ENCODE data around the gene PALMD.

The PALMD gene

GRCh38 chr1:99623554-99623953 lies 22.4 kb upstream of the PALMD start:
- no peaks in the 10 kb centered on the region for H3K9me3 ChIP-seq (replicated peaks; ENCODE audit: insufficient read depth, low read length)
- H3K4me3 ChIP-seq (ENCODE audit: low read length) = no peak overlapping the region
- H3K27ac ChIP-seq (ENCODE audit: low read length) = no peak overlapping the region
- no peak overlapping the region for H3K4me2 ChIP-seq (ENCODE audit: low read depth, low read length)
- no peaks in the 10 kb centered on the region for H4K20me1 ChIP-seq (ENCODE audit: insufficient read depth, low read length)
- H2AFZ ChIP-seq (ENCODE audit: low read length) = no peak overlapping the region
- H3K36me3 ChIP-seq (replicated peaks; ENCODE audit: insufficient read depth, low read length) = no peaks in the 10 kb centered on the region
- no peaks in the 10 kb centered on the region for H3F3A ChIP-seq (ENCODE audit: insufficient read depth, low read length)
- H3K27me3 ChIP-seq (replicated peaks; ENCODE audit: insufficient read depth, low read length) = no peaks in the 10 kb centered on the region
- no peak for DNase-seq
- no peaks in the 10 kb centered on the region for H3K9me2 ChIP-seq (replicated peaks; ENCODE audit: insufficient read depth, low read length)
- no peak for TF ChIP-seq EZH2phosphoT487 (IDR thresholded peaks at IDR 0.05; ENCODE audit: low read length)
- no peak for TF ChIP-seq EZH2 (optimal IDR thresholded peaks at IDR 0.05; ENCODE audit: low read depth, low read length)
- TF ChIP-seq CTCF (IDR thresholded peaks at IDR 0.05; ENCODE audit: low read length) = no peak
- no peaks in the 10 kb centered on the region for H3K79me2 ChIP-seq (ENCODE audit: low read length)
- H3K9ac ChIP-seq (ENCODE audit: low read length) = no peak overlapping the region
- H3K4me1 ChIP-seq (ENCODE audit: low read length) = no peaks in the 10 kb centered on the region

GRCh38 chr1:99627615-99628014 lies 18.3 kb upstream of the PALMD start:
- H3K9me2 ChIP-seq (replicated peaks; ENCODE audit: insufficient read depth, low read length) = no peaks in the 10 kb centered on the region
- H3K79me2 ChIP-seq (ENCODE audit: low read length) = no peaks in the 10 kb centered on the region
- DNase-seq = no peak
- no peak overlapping the region for H3K9ac ChIP-seq (ENCODE audit: low read length)
- no peaks in the 10 kb centered on the region for H3F3A ChIP-seq (ENCODE audit: insufficient read depth, low read length)
- H3K27me3 ChIP-seq (replicated peaks; ENCODE audit: insufficient read depth, low read length) = no peaks in the 10 kb centered on the region
- H3K9me3 ChIP-seq (replicated peaks; ENCODE audit: insufficient read depth, low read length) = no peaks in the 10 kb centered on the region
- no peak overlapping the region for H3K27ac ChIP-seq (ENCODE audit: low read length)
- no peaks in the 10 kb centered on the region for H3K4me1 ChIP-seq (ENCODE audit: low read length)
- TF ChIP-seq EZH2phosphoT487 (IDR thresholded peaks at IDR 0.05; ENCODE audit: low read length) = no peak
- no peak for TF ChIP-seq CTCF (IDR thresholded peaks at IDR 0.05; ENCODE audit: low read length)
- no peak for TF ChIP-seq EZH2 (optimal IDR thresholded peaks at IDR 0.05; ENCODE audit: low read depth, low read length)
- H4K20me1 ChIP-seq (ENCODE audit: insufficient read depth, low read length) = no peaks in the 10 kb centered on the region
- no peaks in the 10 kb centered on the region for H3K36me3 ChIP-seq (replicated peaks; ENCODE audit: insufficient read depth, low read length)
- H3K4me3 ChIP-seq (ENCODE audit: low read length) = no peak overlapping the region
- no peak overlapping the region for H2AFZ ChIP-seq (ENCODE audit: low read length)
- no peak overlapping the region for H3K4me2 ChIP-seq (ENCODE audit: low read depth, low read length)

GRCh38 chr1:99629164-99629563 lies 16.7 kb upstream of the PALMD start:
- no peak for DNase-seq

More at GRCh38 chr1:99629164-99629563, 16.7 kb upstream of the PALMD start:
- Histone ChIP-seq H3K9me3 (replicated peaks; ENCODE audit: insufficient read depth, low read length) (no peaks in the 10 kb centered on the region), H3K4me3 (ENCODE audit: low read length) (no peak overlapping the region), H3K9me2 (replicated peaks; ENCODE audit: insufficient read depth, low read length) (no peaks in the 10 kb centered on the region), H3K79me2 (ENCODE audit: low read length) (no peaks in the 10 kb centered on the region), H3F3A (ENCODE audit: insufficient read depth, low read length) (no peaks in the 10 kb centered on the region), H3K4me1 (ENCODE audit: low read length) (no peaks in the 10 kb centered on the region), H3K4me2 (ENCODE audit: low read depth, low read length) (no peak overlapping the region), H3K9ac (ENCODE audit: low read length) (no peak overlapping the region), H2AFZ (ENCODE audit: low read length) (no peak overlapping the region), H3K36me3 (replicated peaks; ENCODE audit: insufficient read depth, low read length) (no peaks in the 10 kb centered on the region), H4K20me1 (ENCODE audit: insufficient read depth, low read length) (no peaks in the 10 kb centered on the region), H3K27ac (ENCODE audit: low read length) (no peak overlapping the region), H3K27me3 (replicated peaks; ENCODE audit: insufficient read depth, low read length) (no peaks in the 10 kb centered on the region)
- TF ChIP-seq EZH2 (optimal IDR thresholded peaks at IDR 0.05; ENCODE audit: low read depth, low read length) (no peak), EZH2phosphoT487 (IDR thresholded peaks at IDR 0.05; ENCODE audit: low read length) (no peak), CTCF (IDR thresholded peaks at IDR 0.05; ENCODE audit: low read length) (no peak)
